Prostate gland (tissue), 2 donors: ENCODE data around the gene OR1I1. TPM values are rescaled to one million over a fixed set of nuclear protein-coding genes. Genes with fewer than 3 reads are reported as not detected.
"Not testable (repeated sequence)": the region's sequence is repeated elsewhere in the genome, so short reads cannot be mapped to it uniquely, and the experiment has no call there.

ENCODE experiments used
- DNase-seq: peaks from one replicate; pipeline ENCODE4 v3.0.0-alpha.2; 2019; ENCODE audit warnings: low spot score
- H3K27ac ChIP-seq, 2 donors: fragments of 200-600 bp; sonication (generic); 2 replicates each; pipeline ENCODE4 v1.5.1; 2017 to 2019
- H3K27me3 ChIP-seq: fragments of 200-600 bp; sonication (generic); replicated peaks from 2 replicates; pipeline ENCODE4 v1.5.1; 2019; ENCODE audit not compliant: insufficient read depth
- H3K36me3 ChIP-seq, 2 donors: fragments of 200-600 bp; sonication (generic); 1 replicate in 1 of 2; 2 replicates in 1 of 2; pipeline versions ENCODE4 v1.5.1 to v1.8.1; 2017 to 2019
- H3K4me1 ChIP-seq: fragments of 200-600 bp; sonication (generic); replicated peaks from 2 replicates; pipeline ENCODE4 v1.5.1; 2019
- H3K4me3 ChIP-seq, 2 donors: fragments of 200-600 bp; sonication (generic); 2 replicates each; pipeline ENCODE4 v1.5.1; 2017 to 2019
- H3K9me3 ChIP-seq: fragments of 200-600 bp; sonication (generic); 2 replicates; pipeline ENCODE4 v1.5.1; 2017
- CTCF ChIP-seq, 4 experiments: fragments of 200-600 bp in 2 of 4; fragments of 450-650 bp in 2 of 4; sonication (generic) in 2 of 4; IDR thresholded peaks; 1 replicate in 3 of 4; 2 replicates in 1 of 4; pipeline ENCODE4 v1.5.1; 2016 to 2019; ENCODE audit warnings: antibody characterized with exemption in 4 of 4, mild to moderate bottlenecking in 2 of 4, moderate library complexity in 2 of 4
- POLR2A ChIP-seq: fragments of 450-650 bp; IDR thresholded peaks from one replicate; pipeline ENCODE4 v1.6.1; 2016; ENCODE audit warnings: antibody characterized with exemption, mild to moderate bottlenecking
- POLR2AphosphoS5 ChIP-seq: sonication (generic); formaldehyde crosslinking; IDR thresholded peaks from one replicate; pipeline ENCODE4 v1.6.1; 2017; ENCODE audit warnings: antibody characterized with exemption
- WGBS: methylation state at CpG from one replicate; pipeline ENCODE4 v1.1.5; 2018; 5-methylcytosine and 5-hydroxymethylcytosine counted together
- intact Hi-C: fragments of 100-400 bp; cut with DNase I; formaldehyde crosslinking; loops from one replicate; pipeline ENCODE4 v1.14.2; 2022
- total RNA-seq, 2 donors: library from RNA; depleted of rRNA; stranded (reverse); fragments of >200 nt; gene quantifications; one replicate each; pipeline ENCODE4 v1.1.0, GENCODE V29; 2016

OR1I1 gene
- total RNA-seq, 2 donors from 2014 or later = not detected

- Histone ChIP-seq H3K36me3 (no peaks in the 10 kb centered on the region), H3K4me3 (no peak overlapping the region), H3K27me3 (no peaks in the 10 kb centered on the region), H3K4me1 (no peaks in the 10 kb centered on the region), H3K27ac (no peak overlapping the region), H3K9me3 (no peaks in the 10 kb centered on the region)
- whole genome bisulfite sequencing = 90% methylated on average over 3 of the region's 3 CpGs
- DNase-seq = no peak
- intact Hi-C loops = no loop called here
- no peak for TF ChIP-seq POLR2AphosphoS5
These were observed 14.2 kb downstream of the OR1I1 start for GRCh38 chr19:15096223-15096622.

GRCh38 chr19:15097980-15098379 is 16.0 kb downstream of the OR1I1 start:
- H3K27ac ChIP-seq, DNase-seq, H3K9me3 ChIP-seq, H3K36me3 ChIP-seq, H3K4me3 ChIP-seq, H3K4me1 ChIP-seq, H3K27me3 ChIP-seq, intact Hi-C loops: not testable (repeated sequence)
- WGBS = 71% methylated on average over 6 of the region's 6 CpGs

GRCh38 chr19:15098460-15098859 is 16.4 kb downstream of the OR1I1 start:
- 80% methylated on average over 10 of the region's 10 CpGs for WGBS
- intact Hi-C loops = no loop called here
- no peaks in the 10 kb centered on the region for H3K27me3 ChIP-seq
- no peak overlapping the region for H3K27ac ChIP-seq
- no peaks in the 10 kb centered on the region for H3K9me3 ChIP-seq
- H3K4me3 ChIP-seq = no peak overlapping the region
- no peak for TF ChIP-seq POLR2A
- TF ChIP-seq CTCF (IDR thresholded peaks at IDR 0.05) = no peak
- TF ChIP-seq POLR2AphosphoS5 = no peak
- no peaks in the 10 kb centered on the region for H3K4me1 ChIP-seq
- no peaks in the 10 kb centered on the region for H3K36me3 ChIP-seq
- no peak for DNase-seq

- no peak overlapping the region for H3K4me3 ChIP-seq
- intact Hi-C loops = no loop called here
- H3K36me3 ChIP-seq = no peaks in the 10 kb centered on the region
- no peaks in the 10 kb centered on the region for H3K4me1 ChIP-seq
- no peaks in the 10 kb centered on the region for H3K9me3 ChIP-seq
- no peaks in the 10 kb centered on the region for H3K27me3 ChIP-seq
- TF ChIP-seq POLR2A = no peak
- no peak for TF ChIP-seq CTCF (IDR thresholded peaks at IDR 0.05)
- TF ChIP-seq POLR2AphosphoS5 = no peak
- no peak overlapping the region for H3K27ac ChIP-seq
- 85% methylated on average over 3 of the region's 3 CpGs for WGBS
- DNase-seq = no peak
These were observed 17.1 kb downstream of the OR1I1 start for GRCh38 chr19:15099017-15099582.

- Histone ChIP-seq H3K4me3 (no peak overlapping the region), H3K9me3 (no peaks in the 10 kb centered on the region), H3K4me1 (no peaks in the 10 kb centered on the region), H3K27ac (no peak overlapping the region), H3K36me3 (no peaks in the 10 kb centered on the region), H3K27me3 (no peaks in the 10 kb centered on the region)
- no peak for DNase-seq
- TF ChIP-seq POLR2AphosphoS5 (no peak), POLR2A (no peak), CTCF (IDR thresholded peaks at IDR 0.05) (peak in 3 of 4 experiments; percentile 43 to 61 (median 49))
- intact Hi-C loops = loop anchor here (10.0 kb wide), 1 partner anchor 1083 kb away; the partner anchor contains the start of gene FAM32A
- 70% methylated on average over 3 of the region's 3 CpGs for WGBS
These were observed 19.6 kb downstream of the OR1I1 start for GRCh38 chr19:15101479-15102082.

- H3K9me3 ChIP-seq = no peaks in the 10 kb centered on the region
- H3K4me3 ChIP-seq = no peak overlapping the region
- no peaks in the 10 kb centered on the region for H3K36me3 ChIP-seq
- WGBS = 100% methylated on average over 1 of the region's 1 CpG
- TF ChIP-seq POLR2AphosphoS5 = no peak
- no peak for TF ChIP-seq POLR2A
- no peak for TF ChIP-seq CTCF (IDR thresholded peaks at IDR 0.05)
- H3K4me1 ChIP-seq = no peaks in the 10 kb centered on the region
- no peak overlapping the region for H3K27ac ChIP-seq
- DNase-seq = no peak
- intact Hi-C loops = loop anchor here (10.0 kb wide), 1 partner anchor 1081 kb away; the partner anchor contains the start of gene FAM32A
- H3K27me3 ChIP-seq = no peaks in the 10 kb centered on the region
These were observed 22.0 kb downstream of the OR1I1 start for GRCh38 chr19:15104003-15104402.
